Astrocyte (in vitro differentiated cells and primary cell): ENCODE data around the gene MAPK8IP3.

Experiments used
- CTCF ChIP-seq: IDR thresholded peaks from 2 replicates; pipeline ENCODE4 v1.5.1; 2011; ENCODE audit warnings: low read depth, mild to moderate bottlenecking, inconsistent platforms, low read length, moderate library complexity; ENCODE audit not compliant: insufficient read depth
- EZH2 ChIP-seq: IDR thresholded peaks from 2 replicates; pipeline ENCODE4 v1.6.1; 2012; ENCODE audit warnings: mild to moderate bottlenecking, low read length, inconsistent platforms; ENCODE audit not compliant: insufficient read depth

- TF ChIP-seq EZH2 (no peak), CTCF (no peak)
Measured at GRCh38 chr16:1766701-1767100, 60.7 kb downstream of the MAPK8IP3 start.
